HEK293 (cell line): ENCODE data around the gene CNTLN.

ENCODE experiments used
- CTCF ChIA-PET: fragments of 350-600 bp; formaldehyde crosslinking; extraction: SDS; loops from one replicate; lab custom pipeline; 2021; ENCODE audit warnings: antibody characterized with exemption; lab: Yijun Ruan, JAX
- POLR2A ChIA-PET: fragments of 300-600 bp; formaldehyde crosslinking; extraction: SDS; loops from one replicate; lab custom pipeline; 2020; ENCODE audit warnings: antibody characterized with exemption, inconsistent platforms; lab: Yijun Ruan, JAX
- H3K27ac ChIP-seq: fragments of 200-500 bp; sonication (Bioruptor generic); 2 replicates; pipeline ENCODE4 v1.5.1; 2014; ENCODE audit warnings: low read depth, low read length, control low read depth, inconsistent platforms; ENCODE audit errors: extremely low read depth
- H3K36me3 ChIP-seq, 2 experiments: fragments of 200-500 bp in 1 of 2; sonication (Bioruptor generic) in 1 of 2; 1 replicate in 1 of 2; 2 replicates in 1 of 2; pipeline ENCODE4 v1.5.1; 2014 to 2017; ENCODE audit warnings: inconsistent platforms in 2 of 2, low read length in 2 of 2; ENCODE audit not compliant: control insufficient read depth in 2 of 2, insufficient read depth in 1 of 2
- H3K4me1 ChIP-seq: fragments of 200-500 bp; sonication (Bioruptor generic); 2 replicates; pipeline ENCODE4 v1.5.1; 2014; ENCODE audit warnings: mild to moderate bottlenecking, low read length, inconsistent platforms; ENCODE audit not compliant: control insufficient read depth, insufficient read depth
- H3K4me3 ChIP-seq: 2 replicates; pipeline ENCODE4 v1.5.1; 2011; ENCODE audit warnings: low read depth, mild to moderate bottlenecking, control low read depth, low read length, moderate library complexity
- H3K9me3 ChIP-seq: fragments of 200-500 bp; sonication (Bioruptor generic); 2 replicates; pipeline ENCODE4 v1.5.1; 2014; ENCODE audit warnings: low read depth, low read length, inconsistent platforms; ENCODE audit not compliant: control insufficient read depth, insufficient read depth
- BCL11B ChIP-seq: fragments of 450-650 bp; formaldehyde crosslinking; IDR thresholded peaks from 2 replicates; pipeline ENCODE4 v1.5.1; 2016; ENCODE audit warnings: low read depth, missing biosample characterization, missing genetic modification characterization
- FEZF1 ChIP-seq: fragments of 450-650 bp; formaldehyde crosslinking; IDR thresholded peaks from 2 replicates; pipeline ENCODE4 v1.5.1; 2016; ENCODE audit warnings: missing biosample characterization, missing genetic modification characterization
- GLIS1 ChIP-seq: fragments of 450-650 bp; formaldehyde crosslinking; IDR thresholded peaks from 2 replicates; pipeline ENCODE4 v1.5.1; 2016; ENCODE audit warnings: missing biosample characterization, missing genetic modification characterization
- HOXA7 ChIP-seq: sonication (generic); formaldehyde crosslinking; IDR thresholded peaks from 2 replicates; pipeline ENCODE4 v1.8.1; 2022; ENCODE audit warnings: missing genetic modification reagents, borderline replicate concordance
- KLF7 ChIP-seq: fragments of 450-650 bp; formaldehyde crosslinking; IDR thresholded peaks from 2 replicates; pipeline ENCODE4 v1.5.1; 2016; ENCODE audit warnings: missing biosample characterization, missing genetic modification characterization, borderline replicate concordance
- OSR2 ChIP-seq: fragments of 450-650 bp; formaldehyde crosslinking; IDR thresholded peaks from 2 replicates; pipeline ENCODE4 v1.5.1; 2016; ENCODE audit warnings: missing biosample characterization, missing genetic modification characterization
- SALL2 ChIP-seq: fragments of 450-650 bp; formaldehyde crosslinking; IDR thresholded peaks from 2 replicates; pipeline ENCODE4 v1.5.0; 2017; ENCODE audit warnings: missing biosample characterization, mild to moderate bottlenecking, missing genetic modification characterization, borderline replicate concordance
- ZBTB17 ChIP-seq: fragments of 450-650 bp; formaldehyde crosslinking; IDR thresholded peaks from 2 replicates; pipeline ENCODE4 v1.5.1; 2016; ENCODE audit warnings: missing biosample characterization, missing genetic modification characterization
- ZBTB21 ChIP-seq: fragments of 450-650 bp; formaldehyde crosslinking; IDR thresholded peaks from 2 replicates; pipeline ENCODE4 v1.5.1; 2017; ENCODE audit warnings: missing biosample characterization, missing genetic modification characterization
- ZBTB8A ChIP-seq: fragments of 450-650 bp; formaldehyde crosslinking; IDR thresholded peaks from 2 replicates; pipeline ENCODE4 v1.5.1; 2016; ENCODE audit warnings: missing biosample characterization, missing genetic modification characterization
- ZNF112 ChIP-seq: fragments of 450-650 bp; formaldehyde crosslinking; IDR thresholded peaks from 2 replicates; pipeline ENCODE4 v1.5.0; 2017; ENCODE audit warnings: missing biosample characterization, missing genetic modification characterization
- ZNF114 ChIP-seq: fragments of 450-650 bp; formaldehyde crosslinking; IDR thresholded peaks from 2 replicates; pipeline ENCODE4 v1.5.0; 2017; ENCODE audit warnings: missing biosample characterization, missing genetic modification characterization
- ZNF140 ChIP-seq: fragments of 450-650 bp; formaldehyde crosslinking; IDR thresholded peaks from 2 replicates; pipeline ENCODE4 v1.5.1; 2016; ENCODE audit warnings: missing biosample characterization, missing genetic modification characterization
- ZNF23 ChIP-seq: fragments of 450-650 bp; formaldehyde crosslinking; IDR thresholded peaks from 2 replicates; pipeline ENCODE4 v1.5.1; 2016; ENCODE audit warnings: missing biosample characterization, missing genetic modification characterization, borderline replicate concordance
- ZNF274 ChIP-seq, 2 experiments: fragments of 200-500 bp in 1 of 2; fragments of 450-650 bp in 1 of 2; sonication (Bioruptor generic) in 1 of 2; formaldehyde crosslinking in 1 of 2; IDR thresholded peaks; 2 replicates each; pipeline versions ENCODE4 v1.5.1 to v1.6.1; 2014 to 2016; ENCODE audit warnings: borderline replicate concordance in 1 of 2, inconsistent platforms in 1 of 2, low read length in 1 of 2, missing biosample characterization in 1 of 2, missing genetic modification characterization in 1 of 2
- ZNF404 ChIP-seq: fragments of 450-650 bp; formaldehyde crosslinking; IDR thresholded peaks from 2 replicates; pipeline ENCODE4 v1.5.1; 2017; ENCODE audit warnings: missing biosample characterization, missing genetic modification characterization
- ZNF416 ChIP-seq: fragments of 450-650 bp; formaldehyde crosslinking; IDR thresholded peaks from 2 replicates; pipeline ENCODE4 v1.5.1; 2016; ENCODE audit warnings: missing biosample characterization, missing genetic modification characterization
- ZNF433 ChIP-seq: fragments of 450-650 bp; formaldehyde crosslinking; IDR thresholded peaks from 2 replicates; pipeline ENCODE4 v1.5.1; 2016; ENCODE audit warnings: missing biosample characterization, missing genetic modification characterization, low read depth
- ZNF510 ChIP-seq: fragments of 450-650 bp; formaldehyde crosslinking; IDR thresholded peaks from 2 replicates; pipeline ENCODE4 v1.5.1; 2018; ENCODE audit warnings: mild to moderate bottlenecking, missing genetic modification characterization, missing biosample characterization; ENCODE audit not compliant: insufficient replicate concordance
- ZNF585B ChIP-seq: fragments of 450-650 bp; formaldehyde crosslinking; IDR thresholded peaks from 2 replicates; pipeline ENCODE4 v1.5.1; 2016; ENCODE audit warnings: missing biosample characterization, missing genetic modification characterization
- ZNF600 ChIP-seq: fragments of 450-650 bp; formaldehyde crosslinking; IDR thresholded peaks from 2 replicates; pipeline ENCODE4 v1.5.1; 2016; ENCODE audit warnings: missing biosample characterization, missing genetic modification characterization
- ZNF621 ChIP-seq: fragments of 450-650 bp; formaldehyde crosslinking; IDR thresholded peaks from 2 replicates; pipeline ENCODE4 v1.5.1; 2017; ENCODE audit warnings: missing biosample characterization, missing genetic modification characterization
- ZNF664 ChIP-seq: fragments of 450-650 bp; formaldehyde crosslinking; IDR thresholded peaks from 2 replicates; pipeline ENCODE4 v1.5.1; 2016; ENCODE audit warnings: missing biosample characterization, missing genetic modification characterization
- ZNF677 ChIP-seq: fragments of 450-650 bp; IDR thresholded peaks from 2 replicates; pipeline ENCODE4 v1.5.0; 2018; ENCODE audit warnings: missing biosample characterization, mild to moderate bottlenecking, missing genetic modification characterization, moderate library complexity
- ZNF707 ChIP-seq: fragments of 450-650 bp; formaldehyde crosslinking; IDR thresholded peaks from 2 replicates; pipeline ENCODE4 v1.5.1; 2016; ENCODE audit warnings: missing biosample characterization, missing genetic modification characterization
- ZNF791 ChIP-seq: fragments of 450-650 bp; formaldehyde crosslinking; IDR thresholded peaks from 2 replicates; pipeline ENCODE4 v1.5.1; 2016; ENCODE audit warnings: missing biosample characterization, missing genetic modification characterization
- ZSCAN30 ChIP-seq: fragments of 450-650 bp; IDR thresholded peaks from 2 replicates; pipeline ENCODE4 v1.5.1; 2018; ENCODE audit warnings: missing biosample characterization, mild to moderate bottlenecking, missing genetic modification characterization, moderate library complexity
- TF ChIP-seq, protein P1 (sequence below): fragments of 450-650 bp; formaldehyde crosslinking; IDR thresholded peaks from 2 replicates; pipeline ENCODE4 v1.5.1; 2016; ENCODE audit warnings: missing biosample characterization, missing genetic modification characterization
- TF ChIP-seq, protein P2 (sequence below): sonication (generic); formaldehyde crosslinking; IDR thresholded peaks from 2 replicates; pipeline ENCODE4 v1.8.1; 2022; ENCODE audit warnings: mild to moderate bottlenecking, moderate library complexity, missing genetic modification reagents
- TF ChIP-seq, protein P3 (sequence below): fragments of 450-650 bp; IDR thresholded peaks from 2 replicates; pipeline ENCODE4 v1.5.1; 2018; ENCODE audit warnings: missing biosample characterization, missing genetic modification characterization

The CNTLN gene

DNA sequence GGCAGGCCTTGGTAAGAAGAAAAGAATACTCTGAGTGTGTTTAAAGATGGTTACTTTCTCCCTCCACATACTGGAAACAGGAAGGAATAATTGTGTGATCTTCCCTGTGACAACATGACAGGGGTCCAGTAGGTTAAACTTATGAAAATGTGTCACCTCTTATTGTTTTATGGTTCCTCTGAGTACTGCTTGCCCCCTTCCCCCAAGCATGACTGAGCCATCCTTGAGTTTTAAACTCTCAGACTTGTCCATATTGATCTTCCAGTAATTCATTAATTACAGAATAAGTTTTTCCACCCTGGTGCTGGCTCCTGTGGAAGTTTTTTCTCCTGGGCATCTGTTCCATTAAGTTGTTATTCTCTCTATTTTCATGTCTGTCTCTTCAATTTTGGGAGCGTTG lies 95.8 kb downstream of the CNTLN start:
- POLR2A ChIA-PET: no interaction called here

DNA sequence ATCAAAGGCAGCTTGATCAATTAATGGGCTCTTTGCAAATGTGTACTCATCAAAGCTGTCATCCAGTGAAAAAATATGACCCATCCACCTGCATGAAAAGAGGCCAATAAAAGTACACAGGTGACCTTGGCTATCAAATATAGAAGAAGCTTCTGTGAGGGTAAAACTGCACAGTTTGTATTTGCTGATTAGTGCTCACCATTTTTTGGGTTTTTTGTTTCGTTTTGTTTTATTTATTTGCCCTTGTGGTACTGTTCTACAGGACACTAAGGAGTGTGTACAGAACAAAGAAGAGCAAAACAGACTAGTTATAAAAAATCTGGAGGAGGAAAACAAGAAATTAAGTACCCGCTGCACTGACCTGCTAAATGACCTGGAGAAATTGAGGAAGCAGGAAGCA lies 101.3 kb downstream of the CNTLN start:
- TF ChIP-seq KLF7 (tag by site-specific recombination) (no peak), SALL2 (no peak), ZNF112 (tag by site-specific recombination) (no peak)
- CTCF ChIA-PET: no interaction called here

More for the DNA sequence above, 95.8 kb downstream of the CNTLN start:
- Histone ChIP-seq H3K27ac (no peak overlapping the region), H3K36me3 (no peaks in the 10 kb centered on the region), H3K4me3 (no peak overlapping the region), H3K9me3 (no peaks in the 10 kb centered on the region), H3K4me1 (no peaks in the 10 kb centered on the region)
- TF ChIP-seq ZBTB21 (tag by site-specific recombination) (no peak), ZNF791 (tag by site-specific recombination) (no peak), ZNF585B (tag by site-specific recombination) (no peak), ZNF664 (tag by site-specific recombination) (no peak), ZSCAN30 (tag by site-specific recombination) (no peak), ZNF600 (tag by site-specific recombination) (no peak), GLIS1 (tag by site-specific recombination) (no peak)
- TF ChIP-seq, protein P1, sequence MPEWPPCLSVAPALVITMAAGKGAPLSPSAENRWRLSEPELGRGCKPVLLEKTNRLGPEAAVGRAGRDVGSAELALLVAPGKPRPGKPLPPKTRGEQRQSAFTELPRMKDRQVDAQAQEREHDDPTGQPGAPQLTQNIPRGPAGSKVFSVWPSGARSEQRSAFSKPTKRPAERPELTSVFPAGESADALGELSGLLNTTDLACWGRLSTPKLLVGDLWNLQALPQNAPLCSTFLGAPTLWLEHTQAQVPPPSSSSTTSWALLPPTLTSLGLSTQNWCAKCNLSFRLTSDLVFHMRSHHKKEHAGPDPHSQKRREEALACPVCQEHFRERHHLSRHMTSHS: no peak
- CTCF ChIA-PET: interaction anchor here (0.6 kb wide), 1 partner anchor 218 kb away, joined by 3 read pairs; no protein-coding TSS in a partner anchor

DNA sequence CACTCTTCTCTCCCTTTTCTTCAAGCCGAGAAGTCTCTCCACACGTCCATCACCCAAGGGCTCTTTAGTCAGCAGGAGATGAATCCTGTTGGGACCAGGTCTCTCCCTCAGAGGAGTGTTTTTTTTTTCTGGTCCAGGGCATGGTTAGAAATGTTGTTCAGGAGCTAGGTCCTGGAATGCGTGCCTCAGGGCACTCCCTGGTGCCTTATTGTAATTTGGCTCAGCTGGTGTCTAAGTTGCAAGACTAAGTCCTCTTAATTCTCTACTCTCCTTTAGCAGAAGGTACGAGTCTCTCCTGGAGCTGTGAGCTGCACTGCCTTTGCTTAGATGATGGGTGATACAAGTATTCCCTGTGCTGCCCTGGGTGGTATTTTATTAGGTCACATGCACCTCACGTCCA lies 111.9 kb downstream of the CNTLN start:
- TF ChIP-seq, protein P2, sequence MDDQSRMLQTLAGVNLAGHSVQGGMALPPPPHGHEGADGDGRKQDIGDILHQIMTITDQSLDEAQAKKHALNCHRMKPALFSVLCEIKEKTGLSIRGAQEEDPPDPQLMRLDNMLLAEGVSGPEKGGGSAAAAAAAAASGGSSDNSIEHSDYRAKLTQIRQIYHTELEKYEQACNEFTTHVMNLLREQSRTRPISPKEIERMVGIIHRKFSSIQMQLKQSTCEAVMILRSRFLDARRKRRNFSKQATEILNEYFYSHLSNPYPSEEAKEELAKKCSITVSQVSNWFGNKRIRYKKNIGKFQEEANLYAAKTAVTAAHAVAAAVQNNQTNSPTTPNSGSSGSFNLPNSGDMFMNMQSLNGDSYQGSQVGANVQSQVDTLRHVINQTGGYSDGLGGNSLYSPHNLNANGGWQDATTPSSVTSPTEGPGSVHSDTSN (CRISPR knock-in tag): no peak
- no peak for TF ChIP-seq OSR2 (tag by site-specific recombination)
- no peak for TF ChIP-seq ZNF433 (tag by site-specific recombination)
- TF ChIP-seq HOXA7 (CRISPR knock-in tag): no peak
- TF ChIP-seq, protein P3, sequence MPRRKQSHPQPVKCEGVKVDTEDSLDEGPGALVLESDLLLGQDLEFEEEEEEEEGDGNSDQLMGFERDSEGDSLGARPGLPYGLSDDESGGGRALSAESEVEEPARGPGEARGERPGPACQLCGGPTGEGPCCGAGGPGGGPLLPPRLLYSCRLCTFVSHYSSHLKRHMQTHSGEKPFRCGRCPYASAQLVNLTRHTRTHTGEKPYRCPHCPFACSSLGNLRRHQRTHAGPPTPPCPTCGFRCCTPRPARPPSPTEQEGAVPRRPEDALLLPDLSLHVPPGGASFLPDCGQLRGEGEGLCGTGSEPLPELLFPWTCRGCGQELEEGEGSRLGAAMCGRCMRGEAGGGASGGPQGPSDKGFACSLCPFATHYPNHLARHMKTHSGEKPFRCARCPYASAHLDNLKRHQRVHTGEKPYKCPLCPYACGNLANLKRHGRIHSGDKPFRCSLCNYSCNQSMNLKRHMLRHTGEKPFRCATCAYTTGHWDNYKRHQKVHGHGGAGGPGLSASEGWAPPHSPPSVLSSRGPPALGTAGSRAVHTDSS: no peak
- TF ChIP-seq ZNF140 (tag by site-specific recombination): no peak
- TF ChIP-seq ZNF621 (tag by site-specific recombination): no peak
- TF ChIP-seq ZNF114 (tag by site-specific recombination): no peak
- no peak for TF ChIP-seq ZNF707 (tag by site-specific recombination)
- TF ChIP-seq FEZF1 (tag by site-specific recombination): no peak
- no peak for TF ChIP-seq ZNF510 (tag by site-specific recombination)
- TF ChIP-seq ZNF416 (tag by site-specific recombination): no peak
- no peak for TF ChIP-seq ZNF23 (tag by site-specific recombination)
- TF ChIP-seq ZNF600 (tag by site-specific recombination): no peak
- no peak for TF ChIP-seq BCL11B (tag by site-specific recombination)
- TF ChIP-seq ZNF404 (tag by site-specific recombination): no peak
- no peak for TF ChIP-seq ZNF677
- TF ChIP-seq ZBTB8A (tag by site-specific recombination): no peak
- no peak for TF ChIP-seq ZBTB17
- TF ChIP-seq ZNF274 (IDR thresholded peaks at IDR 0.05; ENCODE audit: low read length): no peak
- no peak for TF ChIP-seq ZNF274 (tag by site-specific recombination; IDR thresholded peaks at IDR 0.05; ENCODE audit: borderline replicate concordance)
- ChIA-PET CTCF (interaction anchor here (0.8 kb wide), 1 partner anchor 27 kb away, joined by 4 read pairs; no protein-coding TSS in a partner anchor), POLR2A (no interaction called here)
- no peak overlapping the region for H3K4me3 ChIP-seq
- H3K4me1 ChIP-seq: no peaks in the 10 kb centered on the region
- no peaks in the 10 kb centered on the region for H3K9me3 ChIP-seq
- no peak overlapping the region for H3K27ac ChIP-seq
- H3K36me3 ChIP-seq: peaks cover 0 to 8% of the 10 kb centered on the region in 2 experiments; a peak in 1 of 3 replicates

More for the DNA sequence above, 101.3 kb downstream of the CNTLN start:
- POLR2A ChIA-PET: no interaction called here
- Histone ChIP-seq H3K36me3 (no peaks in the 10 kb centered on the region; a peak in 1 of 3 replicates), H3K4me1 (no peaks in the 10 kb centered on the region), H3K9me3 (no peaks in the 10 kb centered on the region), H3K4me3 (no peak overlapping the region), H3K27ac (no peak overlapping the region)
